LoVo (cell line): ENCODE data around the gene CYSLTR1.
"Not testable (repeated sequence)": the region's sequence is repeated elsewhere in the genome, so short reads cannot be mapped to it uniquely, and the experiment has no call there.

Experiments
- DNase-seq: peaks from one replicate; pipeline ENCODE4 v3.0.0-alpha.2; 2016; ENCODE audit warnings: low spot score

The CYSLTR1 gene

GRCh38 chrX:78327370-78328086 is at the start of gene CYSLTR1:
CYSLTR1 (minus strand) TSS chrX:78327611; CDS start chrX:78273746, 53,865 bp downstream.
- no peak for DNase-seq

- DNase-seq: no peak
These were observed 49.8 kb upstream of the CYSLTR1 start for GRCh38 chrX:78377186-78377585.

- DNase-seq: peak; percentile 56
These were observed 48.5 kb upstream of the CYSLTR1 start for GRCh38 chrX:78375894-78376293.

- no peak for DNase-seq
These were observed 39.2 kb upstream of the CYSLTR1 start for GRCh38 chrX:78366576-78366975.

GRCh38 chrX:78357342-78358055 is 30.1 kb upstream of the CYSLTR1 start:
- DNase-seq: no peak

GRCh38 chrX:78333521-78333920 is 6.1 kb upstream of the CYSLTR1 start:
- no peak for DNase-seq

GRCh38 chrX:78331708-78332107 is 4.3 kb upstream of the CYSLTR1 start:
- no peak for DNase-seq

GRCh38 chrX:78330540-78330939 is 3.1 kb upstream of the CYSLTR1 start:
- no peak for DNase-seq

- DNase-seq: no peak
These were observed 2.7 kb upstream of the CYSLTR1 start for GRCh38 chrX:78330068-78330467.

- no peak for DNase-seq
These were observed 2.1 kb upstream of the CYSLTR1 start for GRCh38 chrX:78329486-78329885.

GRCh38 chrX:78326401-78326800 is 1.0 kb downstream of the CYSLTR1 start:
- DNase-seq: no peak

GRCh38 chrX:78322863-78323262 is 4.5 kb downstream of the CYSLTR1 start:
- no peak for DNase-seq

GRCh38 chrX:78321809-78322208 is 5.6 kb downstream of the CYSLTR1 start:
- no peak for DNase-seq

GRCh38 chrX:78316265-78316664 is 11.1 kb downstream of the CYSLTR1 start:
- no peak for DNase-seq

- DNase-seq: no peak
These were observed 11.7 kb downstream of the CYSLTR1 start for GRCh38 chrX:78315745-78316144.

- no peak for DNase-seq
These were observed 12.8 kb downstream of the CYSLTR1 start for GRCh38 chrX:78314561-78314960.

GRCh38 chrX:78313526-78313925 is 13.9 kb downstream of the CYSLTR1 start:
- no peak for DNase-seq

GRCh38 chrX:78307665-78308064 is 19.7 kb downstream of the CYSLTR1 start:
- peak; percentile 1 for DNase-seq

- DNase-seq: no peak
These were observed 24.3 kb downstream of the CYSLTR1 start for GRCh38 chrX:78303086-78303485.

- DNase-seq: not testable (repeated sequence)
These were observed 26.5 kb downstream of the CYSLTR1 start for GRCh38 chrX:78300933-78301332.

GRCh38 chrX:78283511-78283910 is 43.9 kb downstream of the CYSLTR1 start:
- no peak for DNase-seq

- DNase-seq: no peak
These were observed 90.3 kb downstream of the CYSLTR1 start for GRCh38 chrX:78237127-78237526.

- not testable (repeated sequence) for DNase-seq
These were observed 101.4 kb downstream of the CYSLTR1 start for GRCh38 chrX:78226047-78226446.
